PC-3 (cell line): ENCODE measurements around the gene GRIN2A.

Source experiments
- EZH2 ChIP-seq: fragments of 300-600 bp; sonication (generic); IDR thresholded peaks from one replicate; pipeline ENCODE4 v1.6.1; 2017; ENCODE audit warnings: antibody characterized with exemption, mild to moderate bottlenecking, low read length; ENCODE audit not compliant: unreplicated experiment
- EZH2phosphoT487 ChIP-seq: fragments of 300-600 bp; sonication (generic); IDR thresholded peaks from 2 replicates; pipeline ENCODE4 v1.6.1; 2018; ENCODE audit warnings: mild to moderate bottlenecking, antibody characterized with exemption, low read length, borderline replicate concordance
- TF ChIP-seq, protein P1 (sequence below): fragments of 300-600 bp; sonication (generic); conservative IDR thresholded peaks from 2 replicates; pipeline ENCODE4 v1.5.1; 2017; ENCODE audit warnings: antibody characterized with exemption, low read depth, mild to moderate bottlenecking, low read length

DNA sequence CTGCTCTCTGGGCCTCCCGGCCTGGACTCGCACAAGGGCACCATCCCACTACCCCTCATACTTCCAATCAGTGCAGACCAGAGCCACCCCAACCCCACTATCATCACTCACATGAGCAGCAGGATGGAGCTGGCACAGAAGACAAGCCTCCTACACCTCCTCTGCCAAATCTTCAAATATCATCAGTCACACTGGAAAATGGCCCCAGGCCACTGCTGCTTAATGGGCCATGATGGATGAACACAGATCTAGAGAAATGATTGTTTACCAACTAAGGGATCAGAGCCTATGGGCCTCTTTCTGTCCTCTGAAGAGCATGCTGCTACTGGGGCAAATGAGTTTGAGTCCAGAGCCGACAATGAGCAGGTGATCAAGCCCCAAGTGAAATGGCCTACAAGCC is 165.5 kb downstream of the GRIN2A start:
- TF ChIP-seq, protein P1, sequence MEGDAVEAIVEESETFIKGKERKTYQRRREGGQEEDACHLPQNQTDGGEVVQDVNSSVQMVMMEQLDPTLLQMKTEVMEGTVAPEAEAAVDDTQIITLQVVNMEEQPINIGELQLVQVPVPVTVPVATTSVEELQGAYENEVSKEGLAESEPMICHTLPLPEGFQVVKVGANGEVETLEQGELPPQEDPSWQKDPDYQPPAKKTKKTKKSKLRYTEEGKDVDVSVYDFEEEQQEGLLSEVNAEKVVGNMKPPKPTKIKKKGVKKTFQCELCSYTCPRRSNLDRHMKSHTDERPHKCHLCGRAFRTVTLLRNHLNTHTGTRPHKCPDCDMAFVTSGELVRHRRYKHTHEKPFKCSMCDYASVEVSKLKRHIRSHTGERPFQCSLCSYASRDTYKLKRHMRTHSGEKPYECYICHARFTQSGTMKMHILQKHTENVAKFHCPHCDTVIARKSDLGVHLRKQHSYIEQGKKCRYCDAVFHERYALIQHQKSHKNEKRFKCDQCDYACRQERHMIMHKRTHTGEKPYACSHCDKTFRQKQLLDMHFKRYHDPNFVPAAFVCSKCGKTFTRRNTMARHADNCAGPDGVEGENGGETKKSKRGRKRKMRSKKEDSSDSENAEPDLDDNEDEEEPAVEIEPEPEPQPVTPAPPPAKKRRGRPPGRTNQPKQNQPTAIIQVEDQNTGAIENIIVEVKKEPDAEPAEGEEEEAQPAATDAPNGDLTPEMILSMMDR: no peak
- TF ChIP-seq EZH2phosphoT487 (no peak), EZH2 (no peak)
